K562 (cell line): Measurements from ENCODE around the gene ANXA3. TPM values are rescaled to one million over a fixed set of nuclear protein-coding genes. Genes with fewer than 3 reads are reported as not detected.

ENCODE experiments used
- ATAC-seq: fragments of 200-7000 bp; cut with Tn5 transposase; 3 replicates; pipeline ENCODE4 v1.9.1; 2020; ENCODE audit warnings: moderate library complexity
- BruUV-seq: library from RNA; stranded (reverse); fragments of 400-500 nt; replicated peaks from 2 replicates; lab custom pipeline; 2021; lab: Mats Ljungman, UMichigan
- CTCF ChIA-PET: fragments of 300-600 bp; formaldehyde crosslinking; extraction: SDS; loops from one replicate; lab custom pipeline; 2021; ENCODE audit warnings: low intra/inter-chr PET ratio; lab: Yijun Ruan, JAX
- POLR2A ChIA-PET: fragments of 300-600, 350-650 bp; sonication (Branson Sonifier 250); formaldehyde crosslinking; extraction: SDS; loops from one replicate; lab custom pipeline; 2021; ENCODE audit warnings: antibody characterized with exemption, inconsistent platforms; lab: Yijun Ruan, JAX
- DNase-seq, 4 experiments: peaks; one replicate each; pipeline versions ENCODE4 v3.0.0 to v3.0.0-alpha.2; 2011 to 2018; ENCODE audit warnings: low spot score in 3 of 4, mixed read lengths in 3 of 4; ENCODE audit errors: extremely low read depth in 1 of 4
- FAIRE-seq: peaks from 2 replicates; lab custom pipeline; 2011; peaks lifted over from hg19 to GRCh38; lab: Jason Lieb, UNC
- H2AFZ ChIP-seq: 2 replicates; pipeline ENCODE4 v1.6.0; 2011; ENCODE audit warnings: low read depth, low read length, control low read depth, inconsistent platforms
- H3K27ac ChIP-seq: fragments of 200-600 bp; 3 replicates; pipeline ENCODE4 v1.8.0; 2011; ENCODE audit warnings: low read depth, mild to moderate bottlenecking, control low read depth, inconsistent platforms, low read length, moderate library complexity, mixed read lengths; ENCODE audit errors: extremely low read depth
- H3K27me3 ChIP-seq, 2 experiments: fragments of 300-600 bp in 1 of 2; 2 replicates in 1 of 2; 3 replicates in 1 of 2; pipeline versions ENCODE4 v1.6.0 to v1.8.0; 2011; ENCODE audit warnings: inconsistent platforms in 2 of 2, low read length in 2 of 2, mild to moderate bottlenecking in 1 of 2, mixed read lengths in 1 of 2, moderate library complexity in 1 of 2; ENCODE audit not compliant: control insufficient read depth in 2 of 2, insufficient read depth in 2 of 2
- H3K36me3 ChIP-seq: fragments of 300-600 bp; 3 replicates; pipeline ENCODE4 v1.8.0; 2011; ENCODE audit warnings: mild to moderate bottlenecking, low read length, inconsistent platforms; ENCODE audit not compliant: control insufficient read depth, insufficient read depth
- H3K4me1 ChIP-seq, 2 experiments: fragments of 200-600 bp in 1 of 2; replicated peaks in 1 of 2; 2 replicates in 1 of 2; 3 replicates in 1 of 2; pipeline versions ENCODE4 v1.5.1 to v1.8.0; 2011; ENCODE audit warnings: inconsistent platforms in 2 of 2, low read length in 2 of 2, mild to moderate bottlenecking in 1 of 2, mixed read lengths in 1 of 2, moderate library complexity in 1 of 2; ENCODE audit not compliant: control insufficient read depth in 2 of 2, insufficient read depth in 2 of 2
- H3K4me2 ChIP-seq: 2 replicates; pipeline ENCODE4 v1.6.1; 2011; ENCODE audit warnings: low read length, control low read depth, inconsistent platforms, mixed read lengths; ENCODE audit not compliant: insufficient read depth
- H3K4me3 ChIP-seq: fragments of 200-600 bp; sonication (generic), shearing (Covaris generic); 2 replicates; pipeline ENCODE4 v1.5.1; 2016; ENCODE audit warnings: control low read depth, inconsistent platforms
- H3K79me2 ChIP-seq: fragments of 200-600 bp; 3 replicates; pipeline ENCODE4 v1.8.0; 2011; ENCODE audit warnings: low read length, inconsistent platforms; ENCODE audit not compliant: control insufficient read depth, insufficient read depth
- H3K9ac ChIP-seq, 2 experiments: 2 replicates each; pipeline versions ENCODE4 v1.6.0 to v1.6.1; 2011; ENCODE audit warnings: low read depth in 2 of 2, low read length in 2 of 2, control low read depth in 1 of 2, inconsistent platforms in 1 of 2, mild to moderate bottlenecking in 1 of 2, mixed read lengths in 1 of 2; ENCODE audit not compliant: insufficient read depth in 1 of 2
- H3K9me1 ChIP-seq: one replicate; pipeline ENCODE4 v1.6.0; 2011; ENCODE audit warnings: inconsistent platforms, mild to moderate bottlenecking, low read length, moderate library complexity; ENCODE audit not compliant: control insufficient read depth, insufficient read depth
- H3K9me3 ChIP-seq: replicated peaks from 2 replicates; pipeline ENCODE4 v1.5.1; 2011; ENCODE audit warnings: low read depth, low read length, inconsistent platforms; ENCODE audit not compliant: control insufficient read depth, insufficient read depth
- H4K20me1 ChIP-seq: replicated peaks from 2 replicates; pipeline ENCODE4 v1.6.1; 2011; ENCODE audit warnings: low read length, inconsistent platforms, mixed read lengths; ENCODE audit not compliant: control insufficient read depth, insufficient read depth
- CEBPG ChIP-seq, 3 experiments: fragments of 200-800 bp in 1 of 3; sonication (Bioruptor generic) in 1 of 3; sonication (generic) in 1 of 3; formaldehyde crosslinking in 1 of 3; IDR thresholded peaks in 2 of 3; conservative IDR thresholded peaks in 1 of 3; 2 replicates each; pipeline versions ENCODE4 v1.6.1 to v1.8.0; 2016 to 2022; ENCODE audit warnings: missing compliant biosample characterization in 2 of 3, missing genetic modification characterization in 2 of 3, mild to moderate bottlenecking in 1 of 3, missing genetic modification reagents in 1 of 3
- SPI1 ChIP-seq: IDR thresholded peaks from 2 replicates; pipeline ENCODE4 v1.6.1; 2011; ENCODE audit warnings: low read depth, low read length, control low read depth, borderline replicate concordance
- TFAP4 ChIP-seq: sonication (generic); formaldehyde crosslinking; IDR thresholded peaks from 2 replicates; pipeline ENCODE4 v1.8.0; 2022; ENCODE audit warnings: missing genetic modification reagents, mild to moderate bottlenecking, moderate library complexity, borderline replicate concordance
- ZBTB33 ChIP-seq: sonication (generic); formaldehyde crosslinking; IDR thresholded peaks from 2 replicates; pipeline ENCODE4 v1.8.1; 2023; ENCODE audit warnings: mild to moderate bottlenecking, missing genetic modification reagents
- WGBS: fragments of 100-300 bp; shearing (Covaris generic); methylation state at CpG from one replicate; pipeline ENCODE4 v1.1.6; 2016; ENCODE audit warnings: low coverage, mixed read lengths; ENCODE audit not compliant: insufficient coverage; ENCODE audit errors: missing lambda C conversion rate; 5-methylcytosine and 5-hydroxymethylcytosine counted together
- in situ Hi-C: fragments of 300-500 bp; cut with MboI; formaldehyde crosslinking; loops from 4 replicates; pipeline ENCODE4 v1.15.0; 2018; ENCODE audit warnings: inconsistent platforms, mixed read lengths
- intact Hi-C: fragments of 100-400 bp; cut with micrococcal nuclease; formaldehyde crosslinking; loops from 2 replicates; pipeline ENCODE4 v1.14.2; 2022
- polyA plus RNA-seq, 8 experiments: library from polyadenylated mRNA; depleted of rRNA in 4 of 8; stranded (reverse) in 5 of 8; unstranded in 3 of 8; fragments of >200 nt; fragmentation: Nextera tagmentation in 2 of 8; fragmentation: Illumina TruSeq in 1 of 8; extraction: Ambion mirVana in 2 of 8; extraction: Trizol in 1 of 8; gene quantifications; 2 replicates each; pipeline versions ENCODE4 v1.2.1 to v1.2.3, GENCODE V29; 2011 to 2014; ENCODE audit warnings: inconsistent platforms in 1 of 8, missing spikeins in 1 of 8
- total RNA-seq, 7 experiments: library from RNA; depleted of rRNA in 6 of 7; stranded (reverse); fragments of >200 nt in 6 of 7; fragmentation: Illumina TruSeq in 2 of 7; extraction: Trizol in 2 of 7; gene quantifications; 2 replicates each; pipeline versions ENCODE4 v1.2.1 to v1.2.3, GENCODE V29; 2011 to 2021; ENCODE audit warnings: low replicate concordance in 1 of 7

Gene ANXA3
- total and polyA plus RNA-seq, 9 of the 15 experiments (the other 6 are each of a cell fraction or from before 2014, with no cell fraction given), result 6.3 to 15.5 (median 9.8) TPM

- Histone ChIP-seq H3K9me1 (no peaks in the 10 kb centered on the region), H3K27me3 (no peaks in the 10 kb centered on the region), H3K4me1 (peaks cover 15 to 60% of the 10 kb centered on the region in 2 experiments), H3K36me3 (no peaks in the 10 kb centered on the region), H3K9me3 (no peaks in the 10 kb centered on the region), H2AFZ (no peak overlapping the region), H3K27ac (no peak overlapping the region), H3K9ac (no peak overlapping the region), H3K4me2 (no peak overlapping the region), H4K20me1 (no peaks in the 10 kb centered on the region), H3K4me3 (no peak overlapping the region), H3K79me2 (peaks cover 2% of the 10 kb centered on the region; the same call in 1 of the 3 replicates)
- no TSS peak for BruUV-seq
- intact Hi-C loops, result no loop called here
- 49% methylated on average over 7 of the region's 7 CpGs for WGBS
- TF ChIP-seq TFAP4 (CRISPR knock-in tag) (no peak), ZBTB33 (CRISPR knock-in tag) (0 out of 2 replicates have a peak, but pooled peaks have one; percentile 21), CEBPG (CRISPR knock-in tag; IDR thresholded peaks at IDR 0.05) (no peak), CEBPG (tag; conservative IDR thresholded peaks at IDR 0.05 in 1 of 2, IDR thresholded peaks at IDR 0.05 in 1 of 2) (0 out of 4 replicates have a peak, but pooled peaks of 1 of the 2 experiments have one; percentile 34), SPI1 (peak; percentile 43; the same call in 1 of the 2 replicates)
- ATAC-seq (no peak), DNase-seq (no peak), FAIRE-seq (no peak)
- CTCF ChIA-PET, result no interaction called here
- in situ Hi-C loops, result no loop called here
- POLR2A ChIA-PET, result no interaction called here
These were observed 72.5 kb downstream of the ANXA3 start for GRCh38 chr4:78624048-78624447.
